ENCODE data around the gene BACH2.
"Not testable (repeated sequence)": the region's sequence is repeated elsewhere in the genome, so short reads cannot be mapped to it uniquely, and the experiment has no call there.

The BACH2 gene

DNA sequence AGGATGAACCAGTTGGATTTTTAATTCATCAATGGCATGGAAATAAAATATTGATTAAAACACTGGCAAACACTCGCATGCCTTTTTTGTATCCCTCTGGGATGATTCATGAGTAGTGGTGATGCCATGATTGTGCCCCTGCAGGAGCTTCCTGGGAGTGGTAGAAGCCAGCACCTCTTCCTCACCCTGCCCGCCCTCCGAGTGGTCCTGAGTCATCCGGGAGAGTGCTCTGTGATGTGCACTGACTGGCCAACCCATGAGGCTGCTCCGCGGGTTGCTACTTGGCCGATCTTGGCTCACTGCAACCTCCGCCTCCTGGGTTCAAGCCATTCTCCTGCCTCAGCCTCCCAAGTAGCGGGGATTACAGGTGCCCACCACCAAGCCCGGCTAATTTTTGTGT is 375.0 kb downstream of the BACH2 start:
- no peak for DNase-seq (ENCODE audit: low read depth)
- no peak overlapping the region for H3K4me3 ChIP-seq (ENCODE audit: control insufficient read depth, low read depth, low read length)
- TF ChIP-seq, protein P1, sequence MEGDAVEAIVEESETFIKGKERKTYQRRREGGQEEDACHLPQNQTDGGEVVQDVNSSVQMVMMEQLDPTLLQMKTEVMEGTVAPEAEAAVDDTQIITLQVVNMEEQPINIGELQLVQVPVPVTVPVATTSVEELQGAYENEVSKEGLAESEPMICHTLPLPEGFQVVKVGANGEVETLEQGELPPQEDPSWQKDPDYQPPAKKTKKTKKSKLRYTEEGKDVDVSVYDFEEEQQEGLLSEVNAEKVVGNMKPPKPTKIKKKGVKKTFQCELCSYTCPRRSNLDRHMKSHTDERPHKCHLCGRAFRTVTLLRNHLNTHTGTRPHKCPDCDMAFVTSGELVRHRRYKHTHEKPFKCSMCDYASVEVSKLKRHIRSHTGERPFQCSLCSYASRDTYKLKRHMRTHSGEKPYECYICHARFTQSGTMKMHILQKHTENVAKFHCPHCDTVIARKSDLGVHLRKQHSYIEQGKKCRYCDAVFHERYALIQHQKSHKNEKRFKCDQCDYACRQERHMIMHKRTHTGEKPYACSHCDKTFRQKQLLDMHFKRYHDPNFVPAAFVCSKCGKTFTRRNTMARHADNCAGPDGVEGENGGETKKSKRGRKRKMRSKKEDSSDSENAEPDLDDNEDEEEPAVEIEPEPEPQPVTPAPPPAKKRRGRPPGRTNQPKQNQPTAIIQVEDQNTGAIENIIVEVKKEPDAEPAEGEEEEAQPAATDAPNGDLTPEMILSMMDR (conservative IDR thresholded peaks at IDR 0.05; ENCODE audit: control insufficient read depth, insufficient read depth, low read depth, low read length) = no peak

DNA sequence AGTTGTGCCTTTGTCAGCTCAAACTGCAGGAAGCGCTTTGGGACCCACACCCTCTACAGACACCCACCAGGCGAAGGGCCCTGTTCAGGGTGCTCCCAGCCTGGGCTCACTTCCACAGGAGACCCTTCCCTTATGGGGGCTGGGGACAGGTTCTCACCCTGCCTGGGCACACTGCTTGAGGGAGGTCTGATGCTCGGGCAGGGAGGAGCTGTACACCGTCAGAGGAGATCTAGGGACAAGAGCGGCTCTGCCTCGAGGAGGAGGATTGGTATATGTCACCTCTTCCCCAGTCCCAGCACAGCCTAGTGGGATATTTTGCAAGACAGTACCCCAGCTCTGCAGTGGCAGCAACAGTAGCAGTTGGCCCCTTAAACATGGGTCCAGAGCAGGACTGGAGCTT is 375.4 kb downstream of the BACH2 start:
- TF ChIP-seq, protein P1 (conservative IDR thresholded peaks at IDR 0.05; ENCODE audit: control insufficient read depth, insufficient read depth, low read depth, low read length) = no peak
- DNase-seq (ENCODE audit: low read depth) = no peak
- no peak overlapping the region for H3K4me3 ChIP-seq (ENCODE audit: control insufficient read depth, low read depth, low read length)

DNA sequence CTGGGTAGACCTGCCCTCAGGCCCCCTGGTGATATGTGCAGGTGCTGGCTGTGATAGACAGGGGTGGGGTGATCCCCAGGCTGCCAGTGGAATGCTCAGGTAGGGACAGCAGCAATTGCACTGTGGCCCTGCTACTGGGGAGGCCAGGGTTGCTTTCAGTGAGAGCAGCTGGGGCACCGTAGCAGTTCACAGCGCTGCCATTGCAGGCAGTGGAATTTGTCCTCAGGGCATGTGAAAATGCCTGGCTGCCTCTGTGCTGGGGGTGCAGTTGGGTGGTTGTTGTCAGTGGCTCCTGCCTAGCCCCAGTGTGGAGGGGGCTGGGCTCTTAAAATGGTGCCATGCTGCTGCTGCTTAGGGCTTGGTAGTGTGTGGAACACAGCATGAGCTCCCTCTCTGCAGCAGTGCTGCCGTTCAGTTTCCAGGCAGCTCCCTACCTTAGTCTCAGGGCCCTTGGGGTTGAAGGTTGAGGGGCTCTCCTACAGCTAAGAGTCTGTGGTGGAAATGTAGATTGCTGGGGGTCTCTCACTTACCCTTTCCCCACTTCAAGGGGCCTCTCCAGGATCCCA is 378.8 kb downstream of the BACH2 start:
- DNase-seq (ENCODE audit: low read depth) = no peak
- H3K4me3 ChIP-seq (ENCODE audit: control insufficient read depth, low read depth, low read length) = no peak overlapping the region
- TF ChIP-seq, protein P1 (conservative IDR thresholded peaks at IDR 0.05; ENCODE audit: control insufficient read depth, insufficient read depth, low read depth, low read length) = no peak

DNA sequence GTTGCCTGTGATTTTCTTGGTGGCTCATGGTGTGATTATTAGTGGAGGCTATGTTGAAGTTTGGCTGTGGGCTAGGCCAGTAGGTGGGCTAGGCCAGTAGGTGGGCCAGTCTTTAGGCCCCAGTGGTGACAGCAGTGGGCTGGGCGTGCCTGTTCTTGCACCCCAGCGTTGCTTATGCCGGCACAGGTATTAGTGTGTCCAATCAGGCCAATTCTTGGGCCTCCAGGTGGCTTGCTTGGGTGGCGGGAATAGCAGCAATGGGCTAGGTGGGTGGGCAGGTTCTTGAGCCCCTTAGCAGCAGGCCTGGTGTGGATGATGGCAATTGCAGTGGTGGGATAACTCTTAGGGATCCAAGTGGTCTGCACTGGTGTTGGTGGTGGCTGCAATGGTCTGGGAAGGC is 379.4 kb downstream of the BACH2 start:
- no peak overlapping the region for H3K4me3 ChIP-seq (ENCODE audit: control insufficient read depth, low read depth, low read length)
- DNase-seq (ENCODE audit: low read depth) = no peak
- TF ChIP-seq, protein P1 (conservative IDR thresholded peaks at IDR 0.05; ENCODE audit: control insufficient read depth, insufficient read depth, low read depth, low read length) = no peak

DNA sequence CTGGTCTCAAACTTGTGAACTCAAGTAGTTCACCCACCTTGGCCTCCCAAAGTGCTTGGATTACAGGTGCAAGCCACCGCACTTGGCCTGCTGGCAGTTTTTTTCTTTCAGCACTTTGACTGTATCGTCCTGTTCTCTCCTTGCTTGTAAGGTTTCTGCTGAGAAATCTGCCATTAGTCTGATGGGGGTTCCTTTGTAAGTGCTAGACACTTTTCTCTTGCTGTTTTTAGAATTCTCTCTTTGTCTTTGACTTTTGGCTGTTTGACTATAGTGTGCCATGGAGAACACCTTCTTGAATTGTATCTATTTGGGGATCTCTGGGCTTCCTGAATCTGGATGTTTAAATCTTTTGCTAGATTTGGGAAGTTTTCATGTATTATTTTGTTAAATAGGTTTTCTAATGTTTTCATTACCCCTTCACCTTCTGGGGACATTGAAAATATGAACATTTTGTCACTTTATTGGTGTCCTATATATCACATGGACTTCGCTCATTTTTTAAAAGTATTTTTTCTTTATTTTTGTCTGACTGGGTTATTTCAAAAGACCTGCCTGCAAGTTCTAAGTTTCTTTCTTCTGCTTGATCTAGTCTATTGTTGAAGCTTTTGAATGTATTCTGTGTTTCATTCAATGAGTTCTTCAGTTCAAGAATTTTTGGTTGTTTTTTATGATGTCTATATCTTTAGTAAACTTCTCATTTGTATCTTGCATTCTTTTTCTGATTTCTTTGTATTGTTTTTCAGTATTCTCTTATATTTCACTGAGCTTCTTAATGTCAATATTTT is 380.3 kb downstream of the BACH2 start:
- H3K4me3 ChIP-seq (ENCODE audit: control insufficient read depth, low read depth, low read length) = no peak overlapping the region

DNA sequence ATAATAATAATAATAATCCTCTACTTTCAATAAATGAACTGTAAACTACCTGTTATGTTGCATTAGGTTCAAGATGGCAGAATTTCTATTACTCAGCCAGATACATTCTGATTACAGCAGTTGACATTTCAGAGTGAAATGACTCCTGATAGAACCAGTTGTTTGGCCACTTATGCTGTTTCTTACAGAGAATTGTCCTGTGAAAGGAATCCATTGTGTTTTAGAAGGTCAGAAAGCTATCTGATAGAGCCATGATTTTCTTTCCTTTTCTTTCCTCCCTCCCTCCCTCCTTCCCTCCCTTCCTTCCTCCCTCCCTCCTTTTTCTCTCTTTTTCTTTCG is 385.8 kb downstream of the BACH2 start:
- TF ChIP-seq, protein P1 (conservative IDR thresholded peaks at IDR 0.05; ENCODE audit: control insufficient read depth, insufficient read depth, low read depth, low read length) = no peak
- no peak for DNase-seq (ENCODE audit: low read depth)
- no peak overlapping the region for H3K4me3 ChIP-seq (ENCODE audit: control insufficient read depth, low read depth, low read length)

More for the DNA sequence above, 380.3 kb downstream of the BACH2 start:
- DNase-seq (ENCODE audit: low read depth) = no peak
- TF ChIP-seq, protein P1 (conservative IDR thresholded peaks at IDR 0.05; ENCODE audit: control insufficient read depth, insufficient read depth, low read depth, low read length) = no peak

DNA sequence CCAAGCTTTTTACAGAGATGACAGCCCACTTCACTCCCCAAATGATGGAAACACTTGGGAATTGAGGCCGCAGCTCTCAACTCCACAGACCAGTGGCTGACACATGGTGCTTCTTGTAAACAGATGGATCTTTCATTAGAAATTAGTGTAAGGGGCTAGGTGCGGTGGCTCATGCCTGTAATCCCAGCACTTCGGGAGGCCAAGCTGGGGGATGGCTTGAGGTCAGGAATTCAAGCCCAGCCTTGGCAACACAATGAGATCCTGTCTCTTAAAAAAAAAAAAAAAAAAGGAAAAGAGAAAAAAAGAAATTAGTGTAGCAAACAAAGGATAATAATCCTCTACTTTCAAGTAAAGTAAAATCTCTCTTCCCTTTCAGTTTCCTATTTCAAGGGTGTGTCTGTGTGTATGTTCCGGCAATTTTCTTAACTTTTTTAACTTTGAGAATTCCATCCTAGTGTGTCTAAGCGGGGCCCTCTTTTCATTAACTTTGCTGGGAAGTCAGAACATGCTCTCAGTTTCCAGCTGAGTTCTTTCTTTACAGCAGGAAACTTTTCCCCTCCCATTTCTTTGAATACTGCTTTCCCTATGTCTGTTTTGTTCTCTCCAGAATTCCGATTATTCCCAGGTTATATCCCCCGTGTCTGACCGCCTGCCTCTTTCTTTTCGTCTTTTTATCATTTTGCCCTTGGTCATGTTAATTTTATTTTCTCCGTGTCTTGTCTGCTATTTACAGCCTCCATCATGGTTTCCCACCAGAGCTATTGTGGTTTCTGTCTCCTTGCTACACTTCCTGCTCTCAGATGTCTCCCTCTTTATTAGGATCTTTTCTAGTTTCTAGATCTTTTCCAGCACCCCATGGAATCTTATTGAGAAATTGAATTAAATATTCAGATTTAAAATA is 386.4 kb downstream of the BACH2 start:
- not testable (repeated sequence) for H3K4me3 ChIP-seq (ENCODE audit: control insufficient read depth, low read depth, low read length); DNase-seq (ENCODE audit: low read depth)
